K562 (cell line): Measurements from ENCODE around the gene TENT4B. TPM values are rescaled to one million over a fixed set of nuclear protein-coding genes. Genes with fewer than 3 reads are reported as not detected.

Source experiments
- ATAC-seq: fragments of 200-7000 bp; cut with Tn5 transposase; 3 replicates; pipeline ENCODE4 v1.9.1; 2020; ENCODE audit warnings: moderate library complexity
- BruUV-seq: library from RNA; stranded (reverse); fragments of 400-500 nt; replicated peaks from 2 replicates; lab custom pipeline; 2021; lab: Mats Ljungman, UMichigan
- CTCF ChIA-PET: fragments of 300-600 bp; formaldehyde crosslinking; extraction: SDS; loops from one replicate; lab custom pipeline; 2021; ENCODE audit warnings: low intra/inter-chr PET ratio; lab: Yijun Ruan, JAX
- POLR2A ChIA-PET: fragments of 300-600, 350-650 bp; sonication (Branson Sonifier 250); formaldehyde crosslinking; extraction: SDS; loops from one replicate; lab custom pipeline; 2021; ENCODE audit warnings: antibody characterized with exemption, inconsistent platforms; lab: Yijun Ruan, JAX
- DNase-seq, 4 experiments: peaks; one replicate each; pipeline versions ENCODE4 v3.0.0 to v3.0.0-alpha.2; 2011 to 2018; ENCODE audit warnings: low spot score in 3 of 4, mixed read lengths in 3 of 4; ENCODE audit errors: extremely low read depth in 1 of 4
- FAIRE-seq: peaks from 2 replicates; lab custom pipeline; 2011; peaks lifted over from hg19 to GRCh38; lab: Jason Lieb, UNC
- H2AFZ ChIP-seq: 2 replicates; pipeline ENCODE4 v1.6.0; 2011; ENCODE audit warnings: low read depth, low read length, control low read depth, inconsistent platforms
- H3K27ac ChIP-seq: fragments of 200-600 bp; 3 replicates; pipeline ENCODE4 v1.8.0; 2011; ENCODE audit warnings: low read depth, mild to moderate bottlenecking, control low read depth, inconsistent platforms, low read length, moderate library complexity, mixed read lengths; ENCODE audit errors: extremely low read depth
- H3K27me3 ChIP-seq, 2 experiments: fragments of 300-600 bp in 1 of 2; 2 replicates in 1 of 2; 3 replicates in 1 of 2; pipeline versions ENCODE4 v1.6.0 to v1.8.0; 2011; ENCODE audit warnings: inconsistent platforms in 2 of 2, low read length in 2 of 2, mild to moderate bottlenecking in 1 of 2, mixed read lengths in 1 of 2, moderate library complexity in 1 of 2; ENCODE audit not compliant: control insufficient read depth in 2 of 2, insufficient read depth in 2 of 2
- H3K36me3 ChIP-seq: fragments of 300-600 bp; 3 replicates; pipeline ENCODE4 v1.8.0; 2011; ENCODE audit warnings: mild to moderate bottlenecking, low read length, inconsistent platforms; ENCODE audit not compliant: control insufficient read depth, insufficient read depth
- H3K4me1 ChIP-seq, 2 experiments: fragments of 200-600 bp in 1 of 2; replicated peaks in 1 of 2; 2 replicates in 1 of 2; 3 replicates in 1 of 2; pipeline versions ENCODE4 v1.5.1 to v1.8.0; 2011; ENCODE audit warnings: inconsistent platforms in 2 of 2, low read length in 2 of 2, mild to moderate bottlenecking in 1 of 2, mixed read lengths in 1 of 2, moderate library complexity in 1 of 2; ENCODE audit not compliant: control insufficient read depth in 2 of 2, insufficient read depth in 2 of 2
- H3K4me2 ChIP-seq: 2 replicates; pipeline ENCODE4 v1.6.1; 2011; ENCODE audit warnings: low read length, control low read depth, inconsistent platforms, mixed read lengths; ENCODE audit not compliant: insufficient read depth
- H3K4me3 ChIP-seq: fragments of 200-600 bp; sonication (generic), shearing (Covaris generic); 2 replicates; pipeline ENCODE4 v1.5.1; 2016; ENCODE audit warnings: control low read depth, inconsistent platforms
- H3K79me2 ChIP-seq: fragments of 200-600 bp; 3 replicates; pipeline ENCODE4 v1.8.0; 2011; ENCODE audit warnings: low read length, inconsistent platforms; ENCODE audit not compliant: control insufficient read depth, insufficient read depth
- H3K9ac ChIP-seq, 2 experiments: 2 replicates each; pipeline versions ENCODE4 v1.6.0 to v1.6.1; 2011; ENCODE audit warnings: low read depth in 2 of 2, low read length in 2 of 2, control low read depth in 1 of 2, inconsistent platforms in 1 of 2, mild to moderate bottlenecking in 1 of 2, mixed read lengths in 1 of 2; ENCODE audit not compliant: insufficient read depth in 1 of 2
- H3K9me1 ChIP-seq: one replicate; pipeline ENCODE4 v1.6.0; 2011; ENCODE audit warnings: inconsistent platforms, mild to moderate bottlenecking, low read length, moderate library complexity; ENCODE audit not compliant: control insufficient read depth, insufficient read depth
- H3K9me3 ChIP-seq: replicated peaks from 2 replicates; pipeline ENCODE4 v1.5.1; 2011; ENCODE audit warnings: low read depth, low read length, inconsistent platforms; ENCODE audit not compliant: control insufficient read depth, insufficient read depth
- H4K20me1 ChIP-seq: replicated peaks from 2 replicates; pipeline ENCODE4 v1.6.1; 2011; ENCODE audit warnings: low read length, inconsistent platforms, mixed read lengths; ENCODE audit not compliant: control insufficient read depth, insufficient read depth
- ARID3A ChIP-seq: IDR thresholded peaks from 2 replicates; pipeline ENCODE4 v1.6.1; 2012; ENCODE audit warnings: low read depth, low read length, improper control_type of control experiment, borderline replicate concordance
- BMI1 ChIP-seq: fragments of 150-350 bp; IDR thresholded peaks from 2 replicates; pipeline ENCODE4 v1.6.1; 2014; ENCODE audit warnings: low read length
- GTF2A2 ChIP-seq: IDR thresholded peaks from 2 replicates; pipeline ENCODE4 v1.6.1; 2016; ENCODE audit warnings: mild to moderate bottlenecking, missing genetic modification characterization, missing compliant biosample characterization
- IRF2 ChIP-seq: sonication (generic); formaldehyde crosslinking; IDR thresholded peaks from 2 replicates; pipeline ENCODE4 v1.8.1; 2022; ENCODE audit warnings: mild to moderate bottlenecking, missing genetic modification reagents
- MIER1 ChIP-seq: fragments of 450-650 bp; IDR thresholded peaks from 2 replicates; pipeline ENCODE4 v1.6.1; 2016; ENCODE audit warnings: antibody characterized with exemption, mild to moderate bottlenecking, low read depth
- NFIC ChIP-seq: fragments of 450-650 bp; IDR thresholded peaks from 2 replicates; pipeline ENCODE4 v1.6.1; 2017; ENCODE audit warnings: mild to moderate bottlenecking, inconsistent platforms
- ZFP36 ChIP-seq: fragments of 150-350 bp; IDR thresholded peaks from 2 replicates; pipeline ENCODE4 v1.6.1; 2018; ENCODE audit warnings: low read length, low read depth; ENCODE audit not compliant: partially characterized antibody
- ZNF316 ChIP-seq: fragments of 450-650 bp; IDR thresholded peaks from 2 replicates; pipeline ENCODE4 v1.6.1; 2016
- ZNF318 ChIP-seq, 2 experiments: fragments of 450-650 bp; IDR thresholded peaks; 2 replicates each; pipeline ENCODE4 v1.6.1; 2016; ENCODE audit warnings: mild to moderate bottlenecking in 2 of 2, borderline replicate concordance in 1 of 2, low read depth in 1 of 2, moderate library complexity in 1 of 2
- ZNF695 ChIP-seq: fragments of 450-650 bp; formaldehyde crosslinking; IDR thresholded peaks from 2 replicates; pipeline ENCODE4 v1.4.0; 2020; ENCODE audit warnings: mild to moderate bottlenecking, moderate library complexity
- WGBS: fragments of 100-300 bp; shearing (Covaris generic); methylation state at CpG from one replicate; pipeline ENCODE4 v1.1.6; 2016; ENCODE audit warnings: low coverage, mixed read lengths; ENCODE audit not compliant: insufficient coverage; ENCODE audit errors: missing lambda C conversion rate; 5-methylcytosine and 5-hydroxymethylcytosine counted together
- in situ Hi-C: fragments of 300-500 bp; cut with MboI; formaldehyde crosslinking; loops from 4 replicates; pipeline ENCODE4 v1.15.0; 2018; ENCODE audit warnings: inconsistent platforms, mixed read lengths
- intact Hi-C: fragments of 100-400 bp; cut with micrococcal nuclease; formaldehyde crosslinking; loops from 2 replicates; pipeline ENCODE4 v1.14.2; 2022
- polyA plus RNA-seq, 8 experiments: library from polyadenylated mRNA; depleted of rRNA in 4 of 8; stranded (reverse) in 5 of 8; unstranded in 3 of 8; fragments of >200 nt; fragmentation: Nextera tagmentation in 2 of 8; fragmentation: Illumina TruSeq in 1 of 8; extraction: Ambion mirVana in 2 of 8; extraction: Trizol in 1 of 8; gene quantifications; 2 replicates each; pipeline versions ENCODE4 v1.2.1 to v1.2.3, GENCODE V29; 2011 to 2014; ENCODE audit warnings: inconsistent platforms in 1 of 8, missing spikeins in 1 of 8
- total RNA-seq, 7 experiments: library from RNA; depleted of rRNA in 6 of 7; stranded (reverse); fragments of >200 nt in 6 of 7; fragmentation: Illumina TruSeq in 2 of 7; extraction: Trizol in 2 of 7; gene quantifications; 2 replicates each; pipeline versions ENCODE4 v1.2.1 to v1.2.3, GENCODE V29; 2011 to 2021; ENCODE audit warnings: low replicate concordance in 1 of 7
- TF ChIP-seq, protein P1 (sequence below): fragments of 200-800 bp; sonication (Bioruptor generic); IDR thresholded peaks from 2 replicates; pipeline ENCODE4 v1.6.1; 2017; ENCODE audit warnings: missing genetic modification characterization, missing compliant biosample characterization

Gene TENT4B
- total and polyA plus RNA-seq, 9 of the 15 experiments (the other 6 are each of a cell fraction or from before 2014, with no cell fraction given) = 5.2 to 8.4 (median 7.0) TPM

- Histone ChIP-seq H3K4me2 (no peak overlapping the region; the same call in 1 of the 2 replicates), H3K9ac (peak overlapping the region in 1 of 2 experiments; percentile 78; a peak in 2 of 4 replicates), H3K27me3 (no peaks in the 10 kb centered on the region), H4K20me1 (no peaks in the 10 kb centered on the region), H3K9me3 (no peaks in the 10 kb centered on the region), H2AFZ (no peak overlapping the region), H3K79me2 (peaks cover 52% of the 10 kb centered on the region), H3K4me1 (peaks cover 64 to 68% of the 10 kb centered on the region in 2 experiments), H3K27ac (peak overlapping the region; percentile 51; the same call in 1 of the 3 replicates), H3K4me3 (no peak overlapping the region), H3K36me3 (no peaks in the 10 kb centered on the region), H3K9me1 (no peaks in the 10 kb centered on the region)
- no TSS peak for BruUV-seq
- in situ Hi-C loops (loop anchor here (25.0 kb wide), 1 partner anchor 1649 kb away; the partner anchor contains the start of gene N4BP1), intact Hi-C loops (no loop called here)
- CTCF ChIA-PET = no interaction called here
- 75% methylated on average over 9 of the region's 9 CpGs for WGBS
- POLR2A ChIA-PET = interaction anchor here (0.7 to 1.6 kb wide), 4 partner anchors 9 to 15 kb away, joined by 3 to 5 read pairs (median 4); no protein-coding TSS in a partner anchor
- DNase-seq = no peak
- ATAC-seq = no peak
- FAIRE-seq = no peak
- TF ChIP-seq IRF2 (CRISPR knock-in tag) = no peak
- peak; percentile 39; the same call in 1 of the 2 replicates for TF ChIP-seq ZNF316
- TF ChIP-seq ZNF318 (IDR thresholded peaks at IDR 0.05; ENCODE audit: borderline replicate concordance in 1 of 2, low read depth in 1 of 2) = no peak
- TF ChIP-seq ARID3A = no peak
- TF ChIP-seq GTF2A2 (tag) = no peak
- no peak for TF ChIP-seq ZNF695
- TF ChIP-seq, protein P1, sequence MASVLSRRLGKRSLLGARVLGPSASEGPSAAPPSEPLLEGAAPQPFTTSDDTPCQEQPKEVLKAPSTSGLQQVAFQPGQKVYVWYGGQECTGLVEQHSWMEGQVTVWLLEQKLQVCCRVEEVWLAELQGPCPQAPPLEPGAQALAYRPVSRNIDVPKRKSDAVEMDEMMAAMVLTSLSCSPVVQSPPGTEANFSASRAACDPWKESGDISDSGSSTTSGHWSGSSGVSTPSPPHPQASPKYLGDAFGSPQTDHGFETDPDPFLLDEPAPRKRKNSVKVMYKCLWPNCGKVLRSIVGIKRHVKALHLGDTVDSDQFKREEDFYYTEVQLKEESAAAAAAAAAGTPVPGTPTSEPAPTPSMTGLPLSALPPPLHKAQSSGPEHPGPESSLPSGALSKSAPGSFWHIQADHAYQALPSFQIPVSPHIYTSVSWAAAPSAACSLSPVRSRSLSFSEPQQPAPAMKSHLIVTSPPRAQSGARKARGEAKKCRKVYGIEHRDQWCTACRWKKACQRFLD (CRISPR knock-in tag) = no peak
- TF ChIP-seq BMI1 = no peak
- TF ChIP-seq ZFP36 = peak; percentile 58
- TF ChIP-seq MIER1 = no peak
- TF ChIP-seq NFIC = no peak
These were observed 108.1 kb downstream of the TENT4B start for GRCh38 chr16:50261160-50261706.
